ENCODE measurements around the gene COL6A1. TPM values are rescaled to one million over a fixed set of nuclear protein-coding genes. Genes with fewer than 3 reads are reported as not detected.

COL6A1 gene
- total RNA-seq, 1 experiment from 2014 or later: 87.5 TPM

DNA sequence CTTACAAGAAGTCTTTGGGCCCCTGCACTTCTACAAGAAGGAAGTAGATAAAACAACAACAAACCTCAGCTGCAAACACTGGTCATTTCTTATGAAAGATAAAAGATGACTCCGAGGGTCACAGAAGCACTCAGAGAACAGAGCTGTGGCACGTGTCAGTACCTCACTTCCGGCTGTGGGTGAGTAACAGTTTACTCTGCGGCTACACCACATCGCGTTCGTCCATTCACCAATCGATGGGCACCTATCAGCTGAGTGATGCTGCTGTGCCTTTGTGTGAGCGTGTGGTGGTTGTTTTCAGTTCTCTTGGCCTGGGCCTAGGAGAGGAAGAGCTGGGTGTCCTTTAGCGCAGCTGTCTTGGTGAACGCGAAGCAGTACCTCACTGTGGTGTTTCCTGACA lies 49.9 kb downstream of the COL6A1 start:
- Histone ChIP-seq H3K4me1 (ENCODE audit: control insufficient read depth in 1 of 2, insufficient read depth in 2 of 2, low read length in 2 of 2) (no peaks in the 10 kb centered on the region), H2AFZ (ENCODE audit: low read depth, low read length, poor library complexity, severe bottlenecking) (no peak overlapping the region), H3K27ac (ENCODE audit: low read depth, low read length) (no peak overlapping the region), H3K4me2 (ENCODE audit: low read length) (no peak overlapping the region), H3K4me3 (replicated peaks in 1 of 2; ENCODE audit: low read depth in 1 of 2, low read length in 2 of 2) (no peak overlapping the region), H3K36me3 (ENCODE audit: control insufficient read depth in 1 of 2, insufficient read depth in 2 of 2, low read length in 2 of 2) (no peaks in the 10 kb centered on the region), H3K9ac (ENCODE audit: low read length) (no peak overlapping the region), H3K9me2 (ENCODE audit: insufficient read depth) (no peaks in the 10 kb centered on the region), H3K9me3 (ENCODE audit: control insufficient read depth in 1 of 2, insufficient read depth in 1 of 2, low read depth in 1 of 2, low read length in 2 of 2) (peaks cover 0 to 13% of the 10 kb centered on the region in 2 experiments; a peak in 2 of 4 replicates), H3K79me2 (ENCODE audit: insufficient read depth, low read length) (no peaks in the 10 kb centered on the region), H4K20me1 (ENCODE audit: insufficient read depth) (no peaks in the 10 kb centered on the region), H3K27me3 (ENCODE audit: insufficient read depth, low read length) (no peaks in the 10 kb centered on the region)
- ChIA-PET POLR2A (no interaction called here), RAD21 (ENCODE audit: low non-redundant PET in 1 of 2, low total read pairs in 2 of 2, uncharacterized antibody in 2 of 2, unreplicated experiment in 2 of 2) (no interaction called here), CTCF (no interaction called here)
- no peak for ATAC-seq
- BruUV-seq (replicated peaks): no TSS peak
- intact Hi-C loops (cut with micrococcal nuclease): no loop called here
- no peak for TF ChIP-seq EZH2 (IDR thresholded peaks at IDR 0.05)
- TF ChIP-seq ZFX (IDR thresholded peaks at IDR 0.05): no peak
- no peak for TF ChIP-seq CBX3 (IDR thresholded peaks at IDR 0.05; ENCODE audit: low read depth)
- TF ChIP-seq, protein P1, sequence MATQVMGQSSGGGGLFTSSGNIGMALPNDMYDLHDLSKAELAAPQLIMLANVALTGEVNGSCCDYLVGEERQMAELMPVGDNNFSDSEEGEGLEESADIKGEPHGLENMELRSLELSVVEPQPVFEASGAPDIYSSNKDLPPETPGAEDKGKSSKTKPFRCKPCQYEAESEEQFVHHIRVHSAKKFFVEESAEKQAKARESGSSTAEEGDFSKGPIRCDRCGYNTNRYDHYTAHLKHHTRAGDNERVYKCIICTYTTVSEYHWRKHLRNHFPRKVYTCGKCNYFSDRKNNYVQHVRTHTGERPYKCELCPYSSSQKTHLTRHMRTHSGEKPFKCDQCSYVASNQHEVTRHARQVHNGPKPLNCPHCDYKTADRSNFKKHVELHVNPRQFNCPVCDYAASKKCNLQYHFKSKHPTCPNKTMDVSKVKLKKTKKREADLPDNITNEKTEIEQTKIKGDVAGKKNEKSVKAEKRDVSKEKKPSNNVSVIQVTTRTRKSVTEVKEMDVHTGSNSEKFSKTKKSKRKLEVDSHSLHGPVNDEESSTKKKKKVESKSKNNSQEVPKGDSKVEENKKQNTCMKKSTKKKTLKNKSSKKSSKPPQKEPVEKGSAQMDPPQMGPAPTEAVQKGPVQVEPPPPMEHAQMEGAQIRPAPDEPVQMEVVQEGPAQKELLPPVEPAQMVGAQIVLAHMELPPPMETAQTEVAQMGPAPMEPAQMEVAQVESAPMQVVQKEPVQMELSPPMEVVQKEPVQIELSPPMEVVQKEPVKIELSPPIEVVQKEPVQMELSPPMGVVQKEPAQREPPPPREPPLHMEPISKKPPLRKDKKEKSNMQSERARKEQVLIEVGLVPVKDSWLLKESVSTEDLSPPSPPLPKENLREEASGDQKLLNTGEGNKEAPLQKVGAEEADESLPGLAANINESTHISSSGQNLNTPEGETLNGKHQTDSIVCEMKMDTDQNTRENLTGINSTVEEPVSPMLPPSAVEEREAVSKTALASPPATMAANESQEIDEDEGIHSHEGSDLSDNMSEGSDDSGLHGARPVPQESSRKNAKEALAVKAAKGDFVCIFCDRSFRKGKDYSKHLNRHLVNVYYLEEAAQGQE (IDR thresholded peaks at IDR 0.05; ENCODE audit: low read depth): no peak
- TF ChIP-seq JUND (IDR thresholded peaks at IDR 0.05): no peak
- no peak for TF ChIP-seq ZNF274 (IDR thresholded peaks at IDR 0.05; ENCODE audit: low read depth, low read length)
- no peak for TF ChIP-seq POLR2AphosphoS5 (IDR thresholded peaks at IDR 0.05; ENCODE audit: low read depth, low read length)
- no peak for TF ChIP-seq SIN3A (IDR thresholded peaks at IDR 0.05; ENCODE audit: low read depth)
- no peak for DNase-seq (ENCODE audit: low read depth, low spot score)

DNA sequence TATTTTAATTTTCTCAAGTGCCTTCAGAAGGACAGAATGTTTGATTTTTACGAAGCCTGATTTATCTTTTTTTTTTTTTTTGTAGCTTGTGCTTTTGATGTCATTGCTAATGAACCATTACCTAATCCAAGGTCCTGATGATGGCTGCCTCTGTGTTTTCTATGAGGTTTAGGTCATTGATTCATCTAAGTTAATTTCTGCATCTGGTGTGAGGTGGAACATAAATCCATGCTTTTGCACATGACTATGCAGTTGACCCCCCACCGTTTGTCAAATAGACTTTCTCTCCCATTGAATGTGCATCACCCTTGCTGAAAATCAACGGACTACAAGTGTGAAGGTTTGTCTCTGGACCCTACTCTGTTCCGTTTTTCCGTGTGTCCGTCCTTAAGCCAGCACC lies 50.5 kb downstream of the COL6A1 start:
- Histone ChIP-seq H3K9me2 (ENCODE audit: insufficient read depth) (no peaks in the 10 kb centered on the region), H4K20me1 (ENCODE audit: insufficient read depth) (no peaks in the 10 kb centered on the region), H3K79me2 (ENCODE audit: insufficient read depth, low read length) (no peaks in the 10 kb centered on the region), H3K27ac (ENCODE audit: low read depth, low read length) (no peak overlapping the region), H3K4me2 (ENCODE audit: low read length) (no peak overlapping the region), H2AFZ (ENCODE audit: low read depth, low read length, poor library complexity, severe bottlenecking) (no peak overlapping the region), H3K27me3 (ENCODE audit: insufficient read depth, low read length) (no peaks in the 10 kb centered on the region), H3K36me3 (ENCODE audit: control insufficient read depth in 1 of 2, insufficient read depth in 2 of 2, low read length in 2 of 2) (no peaks in the 10 kb centered on the region), H3K4me1 (ENCODE audit: control insufficient read depth in 1 of 2, insufficient read depth in 2 of 2, low read length in 2 of 2) (no peaks in the 10 kb centered on the region), H3K9ac (ENCODE audit: low read length) (no peak overlapping the region), H3K9me3 (ENCODE audit: control insufficient read depth in 1 of 2, insufficient read depth in 1 of 2, low read depth in 1 of 2, low read length in 2 of 2) (peaks cover 0 to 13% of the 10 kb centered on the region in 2 experiments; a peak in 2 of 4 replicates), H3K4me3 (replicated peaks in 1 of 2; ENCODE audit: low read depth in 1 of 2, low read length in 2 of 2) (no peak overlapping the region)
- no TSS peak for BruUV-seq (replicated peaks)
- no peak for DNase-seq (ENCODE audit: low read depth, low spot score)
- ChIA-PET RAD21 (ENCODE audit: low non-redundant PET in 1 of 2, low total read pairs in 2 of 2, uncharacterized antibody in 2 of 2, unreplicated experiment in 2 of 2) (no interaction called here), POLR2A (no interaction called here), CTCF (no interaction called here)
- no peak for ATAC-seq
- intact Hi-C loops (cut with micrococcal nuclease): no loop called here
- no peak for TF ChIP-seq ELF1 (IDR thresholded peaks at IDR 0.05; ENCODE audit: borderline replicate concordance, low read depth)
- TF ChIP-seq SIN3A (IDR thresholded peaks at IDR 0.05; ENCODE audit: low read depth): no peak
- no peak for TF ChIP-seq FOSL1 (IDR thresholded peaks at IDR 0.05; ENCODE audit: low read depth)
- TF ChIP-seq, protein P2, sequence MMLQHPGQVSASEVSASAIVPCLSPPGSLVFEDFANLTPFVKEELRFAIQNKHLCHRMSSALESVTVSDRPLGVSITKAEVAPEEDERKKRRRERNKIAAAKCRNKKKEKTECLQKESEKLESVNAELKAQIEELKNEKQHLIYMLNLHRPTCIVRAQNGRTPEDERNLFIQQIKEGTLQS (IDR thresholded peaks at IDR 0.05): no peak
- no peak for TF ChIP-seq SRF (IDR thresholded peaks at IDR 0.05; ENCODE audit: low read depth)
- TF ChIP-seq, protein P1 (IDR thresholded peaks at IDR 0.05; ENCODE audit: low read depth): no peak
- no peak for TF ChIP-seq CEBPB (IDR thresholded peaks at IDR 0.05; ENCODE audit: low read depth)
- TF ChIP-seq EZH2phosphoT487 (IDR thresholded peaks at IDR 0.05; ENCODE audit: borderline replicate concordance): no peak
- no peak for TF ChIP-seq TCF7L2 (IDR thresholded peaks at IDR 0.05; ENCODE audit: borderline replicate concordance, extremely low read depth, insufficient read depth, insufficient read length)
- no peak for TF ChIP-seq EGR1 (IDR thresholded peaks at IDR 0.05; ENCODE audit: low read depth)
- TF ChIP-seq EZH2 (IDR thresholded peaks at IDR 0.05): no peak
